OCI-LY1 (cell line): ENCODE measurements around the gene WFDC6.

Source experiments
- H2AFZ ChIP-seq: fragments of 200-600 bp; sonication (generic), shearing (Covaris generic); 2 replicates; pipeline ENCODE4 v1.6.0; 2014; ENCODE audit warnings: antibody characterized with exemption, mild to moderate bottlenecking, low read length
- H3F3A ChIP-seq: fragments of 200-600 bp; sonication (generic), shearing (Covaris generic); 2 replicates; pipeline ENCODE4 v1.6.0; 2014; ENCODE audit warnings: mild to moderate bottlenecking, antibody characterized with exemption, low read length, moderate library complexity; ENCODE audit not compliant: insufficient read depth
- H3K27ac ChIP-seq: fragments of 200-600 bp; sonication (generic); 2 replicates; pipeline ENCODE4 v1.5.1; 2014; ENCODE audit warnings: low read length, mixed run types, mild to moderate bottlenecking, low read depth; ENCODE audit not compliant: poor library complexity, severe bottlenecking
- H3K27me3 ChIP-seq: fragments of 200-600 bp; sonication (generic); 2 replicates; pipeline ENCODE4 v1.6.0; 2014; ENCODE audit warnings: antibody characterized with exemption, mild to moderate bottlenecking, low read length, moderate library complexity; ENCODE audit not compliant: insufficient read depth
- H3K36me3 ChIP-seq: fragments of 200-600 bp; sonication (generic); 2 replicates; pipeline ENCODE4 v1.6.1; 2014; ENCODE audit warnings: mild to moderate bottlenecking, antibody characterized with exemption, low read length, moderate library complexity, mixed read lengths; ENCODE audit not compliant: insufficient read depth
- H3K4me1 ChIP-seq: fragments of 200-600 bp; sonication (generic); 2 replicates; pipeline ENCODE4 v1.5.1; 2014; ENCODE audit warnings: mild to moderate bottlenecking, low read length, moderate library complexity; ENCODE audit not compliant: insufficient read depth, severe bottlenecking
- H3K4me2 ChIP-seq: fragments of 200-600 bp; sonication (generic), shearing (Covaris generic); 2 replicates; pipeline ENCODE4 v1.6.1; 2014; ENCODE audit warnings: low read length
- H3K4me3 ChIP-seq: fragments of 200-600 bp; sonication (generic); 2 replicates; pipeline ENCODE4 v1.5.1; 2014; ENCODE audit warnings: low read length, low read depth, mild to moderate bottlenecking, mixed read lengths; ENCODE audit not compliant: poor library complexity, severe bottlenecking
- H3K79me2 ChIP-seq: fragments of 200-600 bp; shearing (Covaris generic); 2 replicates; pipeline ENCODE4 v1.6.1; 2016; ENCODE audit warnings: mixed run types, low read length, mixed read lengths; ENCODE audit not compliant: insufficient read depth
- H3K9ac ChIP-seq: fragments of 200-600 bp; sonication (generic), shearing (Covaris generic); 2 replicates; pipeline ENCODE4 v1.6.1; 2014; ENCODE audit warnings: mild to moderate bottlenecking, low read length, mixed read lengths
- H3K9me2 ChIP-seq: fragments of 200-600 bp; sonication (generic), shearing (Covaris generic); 2 replicates; pipeline ENCODE4 v1.6.1; 2014; ENCODE audit warnings: low read depth, mild to moderate bottlenecking, low read length, mixed read lengths
- H3K9me3 ChIP-seq: fragments of 200-600 bp; shearing (Covaris generic); 2 replicates; pipeline ENCODE4 v1.6.1; 2014; ENCODE audit warnings: low read length, mixed read lengths
- H4K20me1 ChIP-seq: fragments of 200-600 bp; sonication (generic), shearing (Covaris generic); 2 replicates; pipeline ENCODE4 v1.6.0; 2016; ENCODE audit warnings: mild to moderate bottlenecking, low read length; ENCODE audit not compliant: insufficient read depth
- EZH2 ChIP-seq: fragments of 200-600 bp; sonication (generic), shearing (Covaris generic); IDR thresholded peaks from 2 replicates; pipeline ENCODE4 v1.8.0; 2017; ENCODE audit warnings: borderline replicate concordance, mixed run types, mild to moderate bottlenecking, antibody characterized with exemption, low read length, moderate library complexity, mixed read lengths
- TF ChIP-seq, protein P1 (sequence below): fragments of 200-600 bp; sonication (generic), shearing (Covaris generic); IDR thresholded peaks from 2 replicates; pipeline ENCODE4 v1.5.1; 2017; ENCODE audit warnings: mild to moderate bottlenecking, antibody characterized with exemption, low read length, moderate library complexity, mixed read lengths

WFDC6 gene

DNA sequence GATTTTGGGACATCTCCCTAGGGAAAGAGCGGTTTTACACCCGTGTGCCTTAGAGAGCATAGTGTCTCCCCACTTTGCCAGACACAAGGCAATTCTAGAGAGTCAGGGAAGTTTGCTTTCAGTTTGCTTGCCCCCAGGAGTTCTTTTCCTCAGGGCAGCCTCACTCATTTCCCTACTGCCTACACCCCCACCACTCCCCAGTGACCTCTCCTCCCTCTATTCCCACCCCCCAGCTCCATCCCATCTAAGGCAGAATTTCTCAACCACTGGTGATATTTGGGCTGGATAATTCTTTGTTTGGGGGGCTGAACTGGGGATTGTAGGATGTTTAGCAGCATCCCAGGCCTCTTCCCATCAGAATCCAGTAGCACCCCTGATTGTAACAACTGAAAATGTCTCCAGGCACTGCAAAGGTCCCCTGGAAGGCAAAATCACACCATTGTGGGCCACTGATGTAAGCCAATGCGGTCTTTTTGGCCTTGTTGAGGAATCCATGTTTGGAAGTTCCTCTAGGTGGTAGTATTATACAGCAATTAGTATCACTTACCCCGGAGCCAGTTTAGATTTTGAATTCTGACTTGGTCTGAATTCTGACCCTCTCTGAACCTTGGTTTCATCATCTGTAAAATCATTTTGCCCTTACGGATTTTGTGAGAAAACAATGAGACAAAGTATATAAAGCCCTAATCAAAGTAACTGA is 6.6 kb upstream of the WFDC6 start:
- Histone ChIP-seq H3K36me3 (no peaks in the 10 kb centered on the region), H3K79me2 (no peaks in the 10 kb centered on the region), H3K4me2 (no peak overlapping the region), H4K20me1 (no peaks in the 10 kb centered on the region), H2AFZ (no peak overlapping the region), H3K4me3 (no peak overlapping the region), H3K27ac (no peak overlapping the region), H3K27me3 (no peaks in the 10 kb centered on the region), H3K9me3 (no peaks in the 10 kb centered on the region), H3K9me2 (no peaks in the 10 kb centered on the region), H3F3A (no peaks in the 10 kb centered on the region), H3K9ac (no peak overlapping the region), H3K4me1 (no peaks in the 10 kb centered on the region)
- TF ChIP-seq EZH2: no peak
- TF ChIP-seq, protein P1, sequence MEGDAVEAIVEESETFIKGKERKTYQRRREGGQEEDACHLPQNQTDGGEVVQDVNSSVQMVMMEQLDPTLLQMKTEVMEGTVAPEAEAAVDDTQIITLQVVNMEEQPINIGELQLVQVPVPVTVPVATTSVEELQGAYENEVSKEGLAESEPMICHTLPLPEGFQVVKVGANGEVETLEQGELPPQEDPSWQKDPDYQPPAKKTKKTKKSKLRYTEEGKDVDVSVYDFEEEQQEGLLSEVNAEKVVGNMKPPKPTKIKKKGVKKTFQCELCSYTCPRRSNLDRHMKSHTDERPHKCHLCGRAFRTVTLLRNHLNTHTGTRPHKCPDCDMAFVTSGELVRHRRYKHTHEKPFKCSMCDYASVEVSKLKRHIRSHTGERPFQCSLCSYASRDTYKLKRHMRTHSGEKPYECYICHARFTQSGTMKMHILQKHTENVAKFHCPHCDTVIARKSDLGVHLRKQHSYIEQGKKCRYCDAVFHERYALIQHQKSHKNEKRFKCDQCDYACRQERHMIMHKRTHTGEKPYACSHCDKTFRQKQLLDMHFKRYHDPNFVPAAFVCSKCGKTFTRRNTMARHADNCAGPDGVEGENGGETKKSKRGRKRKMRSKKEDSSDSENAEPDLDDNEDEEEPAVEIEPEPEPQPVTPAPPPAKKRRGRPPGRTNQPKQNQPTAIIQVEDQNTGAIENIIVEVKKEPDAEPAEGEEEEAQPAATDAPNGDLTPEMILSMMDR: peak; percentile 35; the same call in 1 of the 2 replicates

DNA sequence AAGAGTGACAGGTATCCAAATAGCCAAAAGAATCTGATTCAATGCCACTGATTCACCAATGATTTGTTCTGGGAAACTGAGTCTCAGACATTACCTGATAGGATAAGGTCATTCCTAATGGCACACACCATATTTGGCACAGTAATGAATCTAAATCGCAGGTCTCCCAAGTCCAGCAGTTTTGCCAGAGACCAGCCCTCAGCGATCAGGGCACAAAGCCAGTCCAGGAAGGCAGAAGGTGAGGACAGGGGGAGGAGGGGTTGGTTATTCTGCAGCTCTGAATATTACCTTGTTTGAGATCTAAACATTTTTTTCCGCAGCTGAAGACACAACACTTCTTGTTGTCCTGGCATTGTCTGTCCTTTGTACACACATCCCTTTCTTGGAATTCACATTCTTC is 6.1 kb upstream of the WFDC6 start:
- no peaks in the 10 kb centered on the region for H3K9me2 ChIP-seq
- no peaks in the 10 kb centered on the region for H3K4me1 ChIP-seq
- no peaks in the 10 kb centered on the region for H3K79me2 ChIP-seq
- no peak overlapping the region for H3K4me3 ChIP-seq
- TF ChIP-seq EZH2: no peak
- TF ChIP-seq, protein P1: no peak
- no peaks in the 10 kb centered on the region for H4K20me1 ChIP-seq
- no peaks in the 10 kb centered on the region for H3F3A ChIP-seq
- no peaks in the 10 kb centered on the region for H3K9me3 ChIP-seq
- H3K9ac ChIP-seq: no peak overlapping the region
- no peak overlapping the region for H2AFZ ChIP-seq
- no peak overlapping the region for H3K27ac ChIP-seq
- no peaks in the 10 kb centered on the region for H3K27me3 ChIP-seq
- H3K4me2 ChIP-seq: no peak overlapping the region
- no peaks in the 10 kb centered on the region for H3K36me3 ChIP-seq

DNA sequence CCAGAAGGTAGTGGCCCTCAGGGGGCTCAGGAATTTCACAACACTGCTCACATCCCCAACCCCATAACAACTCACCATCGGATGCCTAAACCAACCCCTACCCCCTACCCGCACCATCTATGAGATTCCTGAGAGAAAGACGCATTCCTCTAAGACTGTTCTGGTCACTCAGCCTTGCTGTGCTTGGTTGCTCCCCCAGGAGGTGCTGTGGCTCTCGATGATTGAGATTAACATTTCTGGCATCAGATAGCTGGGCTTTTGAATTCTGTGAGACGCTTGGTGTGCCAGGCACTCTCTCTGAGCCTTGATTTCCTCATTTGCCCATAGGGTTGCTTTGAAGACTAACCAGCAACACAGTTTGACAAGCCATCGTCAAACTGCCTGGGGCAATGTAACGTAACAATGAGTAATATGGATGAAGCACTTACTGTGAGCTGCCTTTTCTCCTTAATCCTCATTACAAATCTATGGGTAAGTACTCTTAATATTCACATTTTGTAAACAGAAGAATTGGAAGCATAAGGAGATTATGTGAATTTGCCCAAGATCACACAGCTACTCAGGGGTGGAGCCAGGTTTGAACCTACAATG is 978 bp downstream of the WFDC6 start:
- Histone ChIP-seq H2AFZ (no peak overlapping the region), H3K27ac (no peak overlapping the region), H3K9me3 (no peaks in the 10 kb centered on the region), H4K20me1 (no peaks in the 10 kb centered on the region), H3K9me2 (no peaks in the 10 kb centered on the region), H3K4me1 (no peaks in the 10 kb centered on the region), H3K27me3 (0 out of 2 replicates have a peak, but pooled peaks cover 3% of the 10 kb centered on the region), H3K79me2 (no peaks in the 10 kb centered on the region), H3K36me3 (no peaks in the 10 kb centered on the region), H3F3A (no peaks in the 10 kb centered on the region), H3K4me2 (no peak overlapping the region), H3K4me3 (no peak overlapping the region), H3K9ac (no peak overlapping the region)
- TF ChIP-seq, protein P1: peak; percentile 10; the same call in 1 of the 2 replicates
- no peak for TF ChIP-seq EZH2
